ENCODE results near the gene PYDC1.

- TF ChIP-seq NFIC (IDR thresholded peaks at IDR 0.05; ENCODE audit: low read length) (no peak), RFX1 (IDR thresholded peaks at IDR 0.05) (no peak), RBM39 (IDR thresholded peaks at IDR 0.05; ENCODE audit: low read depth, low read length, poor library complexity, severe bottlenecking) (no peak), ZNF20 (CRISPR knock-in tag; IDR thresholded peaks at IDR 0.05) (no peak), BCLAF1 (IDR thresholded peaks at IDR 0.05) (no peak), CREBL2 (CRISPR knock-in tag; IDR thresholded peaks at IDR 0.05; ENCODE audit: borderline replicate concordance) (no peak), POLR2AphosphoS2 (IDR thresholded peaks at IDR 0.05; ENCODE audit: low read depth, low read length) (no peak), ZNF136 (CRISPR knock-in tag; IDR thresholded peaks at IDR 0.05; ENCODE audit: low read depth) (no peak), RAD21 (CRISPR knock-in tag; IDR thresholded peaks at IDR 0.05) (no peak), NR3C1 (CRISPR knock-in tag; IDR thresholded peaks at IDR 0.05) (no peak), YY1 (IDR thresholded peaks at IDR 0.05; ENCODE audit: insufficient read depth, insufficient replicate concordance, low read depth, low read length) (no peak), CREB3 (CRISPR knock-in tag; IDR thresholded peaks at IDR 0.05) (no peak), EZH2 (conservative IDR thresholded peaks at IDR 0.05; ENCODE audit: low read depth, low read length) (no peak), POLR2A (IDR thresholded peaks at IDR 0.05; ENCODE audit: insufficient read depth in 1 of 2, low read depth in 2 of 2, low read length in 2 of 2) (no peak; a peak in 1 of 4 replicates)
Observed at GRCh38 chr16:31189412-31189778, 27.5 kb downstream of the PYDC1 start.

Measured in HepG2 (cell line).